GM12878 (cell line): ENCODE data around the gene AGBL4. TPM values are rescaled to one million over a fixed set of nuclear protein-coding genes. Genes with fewer than 3 reads are reported as not detected.

Source experiments
- ATAC-seq: fragments of 200-7000 bp; cut with Tn5 transposase; 3 replicates; pipeline ENCODE4 v1.9.1; 2020; ENCODE audit warnings: mild to moderate bottlenecking, moderate library complexity
- BruUV-seq: library from RNA; stranded (reverse); fragments of 400-500 nt; replicated peaks from 2 replicates; lab custom pipeline; 2021; lab: Mats Ljungman, UMichigan
- CTCF ChIA-PET: fragments of 300-600 bp; sonication (Branson Sonifier 250); formaldehyde crosslinking; extraction: SDS; loops from one replicate; lab custom pipeline; 2021; ENCODE audit warnings: inconsistent platforms; lab: Yijun Ruan, JAX
- POLR2A ChIA-PET: fragments of 350-600 bp; formaldehyde crosslinking; extraction: SDS; loops from one replicate; lab custom pipeline; 2021; ENCODE audit warnings: inconsistent platforms; lab: Charles Lee
- RAD21 ChIA-PET: fragments of 300-600 bp; sonication (Branson Sonifier 250); formaldehyde crosslinking; loops from one replicate; lab custom pipeline; 2023; ENCODE audit warnings: antibody characterized with exemption; ENCODE audit not compliant: unreplicated experiment; lab: Charles Lee
- SMC1A ChIA-PET: fragments of 300-600 bp; sonication (Branson Sonifier 250); formaldehyde crosslinking; loops from one replicate; lab custom pipeline; 2023; ENCODE audit not compliant: unreplicated experiment, uncharacterized antibody; lab: Charles Lee
- DNase-seq: peaks from one replicate; pipeline ENCODE4 v3.0.0-alpha.2; 2011; ENCODE audit warnings: low read depth, low spot score
- FAIRE-seq: peaks from 3 replicates; lab custom pipeline; 2011; peaks lifted over from hg19 to GRCh38; lab: Jason Lieb, UNC
- H2AFZ ChIP-seq: 2 replicates; pipeline ENCODE4 v1.6.0; 2011; ENCODE audit warnings: low read depth, low read length, control low read depth; ENCODE audit not compliant: control insufficient read depth
- H3K27ac ChIP-seq: 2 replicates; pipeline ENCODE4 v1.5.1; 2011; ENCODE audit warnings: control low read depth; ENCODE audit not compliant: control insufficient read depth, insufficient read depth
- H3K27me3 ChIP-seq, 2 experiments: replicated peaks in 1 of 2; 2 replicates each; pipeline versions ENCODE4 v1.6.0 to v1.6.1; 2011; ENCODE audit warnings: low read length in 1 of 2; ENCODE audit not compliant: control insufficient read depth in 2 of 2, insufficient read depth in 2 of 2
- H3K36me3 ChIP-seq, 2 experiments: 2 replicates each; pipeline ENCODE4 v1.5.1; 2011; ENCODE audit warnings: low read length in 1 of 2; ENCODE audit not compliant: control insufficient read depth in 2 of 2, insufficient read depth in 2 of 2
- H3K4me1 ChIP-seq: 2 replicates; pipeline ENCODE4 v1.6.1; 2011; ENCODE audit warnings: mild to moderate bottlenecking, low read length, moderate library complexity, mixed read lengths; ENCODE audit not compliant: control insufficient read depth, insufficient read depth
- H3K4me2 ChIP-seq: 2 replicates; pipeline ENCODE4 v1.6.0; 2011; ENCODE audit warnings: control low read depth; ENCODE audit not compliant: control insufficient read depth, insufficient read depth
- H3K4me3 ChIP-seq: fragments of 200-600 bp; sonication (generic); 2 replicates; pipeline ENCODE4 v1.5.1; 2016
- H3K79me2 ChIP-seq: 2 replicates; pipeline ENCODE4 v1.6.0; 2011; ENCODE audit warnings: low read length; ENCODE audit not compliant: control insufficient read depth, insufficient read depth
- H3K9ac ChIP-seq: 2 replicates; pipeline ENCODE4 v1.8.0; 2011; ENCODE audit warnings: low read length, control low read depth, mixed read lengths; ENCODE audit not compliant: control insufficient read depth, insufficient read depth
- H3K9me3 ChIP-seq: replicated peaks from 3 replicates; pipeline ENCODE4 v1.5.1; 2011; ENCODE audit warnings: mild to moderate bottlenecking, low read length; ENCODE audit not compliant: control insufficient read depth, insufficient read depth
- H4K20me1 ChIP-seq: 2 replicates; pipeline ENCODE4 v1.6.0; 2011; ENCODE audit not compliant: control insufficient read depth, insufficient read depth
- EGR1 ChIP-seq, 2 experiments: IDR thresholded peaks; 1 replicate in 1 of 2; 2 replicates in 1 of 2; pipeline ENCODE4 v1.6.1; 2011 to 2012; ENCODE audit warnings: low read depth in 2 of 2, low read length in 2 of 2, borderline replicate concordance in 1 of 2, mild to moderate bottlenecking in 1 of 2, moderate library complexity in 1 of 2
- ESRRA ChIP-seq: IDR thresholded peaks from 2 replicates; pipeline ENCODE4 v1.6.1; 2012; ENCODE audit warnings: mild to moderate bottlenecking, low read length, improper control_type of control experiment
- FOXK2 ChIP-seq: fragments of 450-650 bp; IDR thresholded peaks from 2 replicates; pipeline ENCODE4 v1.6.1; 2017; ENCODE audit warnings: mild to moderate bottlenecking, moderate library complexity
- HDAC6 ChIP-seq: fragments of 200-600 bp; sonication (generic); IDR thresholded peaks from one replicate; pipeline ENCODE4 v1.8.0; 2017; ENCODE audit warnings: antibody characterized with exemption; ENCODE audit not compliant: unreplicated experiment
- MEF2A ChIP-seq: IDR thresholded peaks from 2 replicates; pipeline ENCODE4 v1.6.1; 2011; ENCODE audit warnings: low read depth, mild to moderate bottlenecking, low read length, moderate library complexity; ENCODE audit not compliant: insufficient read depth
- MLLT1 ChIP-seq: fragments of 450-650 bp; IDR thresholded peaks from 2 replicates; pipeline ENCODE4 v1.6.1; 2016; ENCODE audit warnings: mild to moderate bottlenecking
- PAX5 ChIP-seq: IDR thresholded peaks from 2 replicates; pipeline ENCODE4 v1.6.1; 2011; ENCODE audit warnings: low read depth, low read length, borderline replicate concordance
- PBX3 ChIP-seq: IDR thresholded peaks from 2 replicates; pipeline ENCODE4 v1.6.1; 2011; ENCODE audit warnings: mild to moderate bottlenecking, low read depth, low read length, moderate library complexity; ENCODE audit not compliant: insufficient replicate concordance
- POLR2AphosphoS5 ChIP-seq: IDR thresholded peaks from 2 replicates; pipeline ENCODE4 v1.6.1; 2011; ENCODE audit warnings: mild to moderate bottlenecking, low read length, inconsistent platforms
- RAD51 ChIP-seq: fragments of 450-650 bp; IDR thresholded peaks from 2 replicates; pipeline ENCODE4 v1.6.1; 2016; ENCODE audit warnings: moderate library complexity, mild to moderate bottlenecking, inconsistent platforms
- REST ChIP-seq: IDR thresholded peaks from 2 replicates; pipeline ENCODE4 v1.6.1; 2012; ENCODE audit warnings: mild to moderate bottlenecking, low read depth, low read length
- SP1 ChIP-seq: IDR thresholded peaks from one replicate; pipeline ENCODE4 v1.6.1; 2011; ENCODE audit warnings: low read depth, low read length
- SREBF2 ChIP-seq: IDR thresholded peaks from 2 replicates; pipeline ENCODE4 v1.6.1; 2012; ENCODE audit warnings: mild to moderate bottlenecking, low read length
- ZNF622 ChIP-seq: fragments of 450-650 bp; IDR thresholded peaks from 2 replicates; pipeline ENCODE4 v1.6.1; 2017; ENCODE audit warnings: mild to moderate bottlenecking, inconsistent platforms
- WGBS: methylation state at CpG from one replicate; pipeline ENCODE4 v1.1.6; 2016; ENCODE audit warnings: low lambda C conversion rate; ENCODE audit not compliant: insufficient replicate concordance, insufficient coverage; ENCODE audit errors: missing lambda C conversion rate; 5-methylcytosine and 5-hydroxymethylcytosine counted together
- in situ Hi-C: fragments of 300-500 bp; cut with MboI; formaldehyde crosslinking; loops from 9 replicates; pipeline ENCODE4 v1.14.3; 2018; ENCODE audit warnings: mixed read lengths
- intact Hi-C: fragments of 100-400 bp; cut with micrococcal nuclease; formaldehyde crosslinking; loops from one replicate; pipeline ENCODE4 v1.14.2; 2022; ENCODE audit not compliant: unreplicated experiment
- polyA plus RNA-seq, 11 experiments: library from polyadenylated mRNA; depleted of rRNA in 4 of 11; unstranded in 6 of 11; stranded (reverse) in 5 of 11; fragments of >200 nt; fragmentation: Nextera tagmentation in 4 of 11; fragmentation: Illumina TruSeq in 1 of 11; extraction: Ambion mirVana in 4 of 11; extraction: Trizol in 1 of 11; gene quantifications; 1 replicate in 1 of 11; 2 replicates in 10 of 11; pipeline versions ENCODE4 v1.2.1 to v1.2.3, GENCODE V29; 2011 to 2016; ENCODE audit warnings: inconsistent platforms in 2 of 11, missing spikeins in 2 of 11, low read depth in 1 of 11
- total RNA-seq, 4 experiments: library from RNA; depleted of rRNA in 3 of 4; stranded (reverse); fragments of >200 nt in 3 of 4; fragmentation: Illumina TruSeq in 1 of 4; extraction: Trizol in 1 of 4; gene quantifications; 2 replicates each; pipeline versions ENCODE4 v1.2.1 to v1.2.3, GENCODE V29; 2013 to 2021

AGBL4 gene
- total and polyA plus RNA-seq, 10 of the 15 experiments (the other 5 are each of a cell fraction or from before 2014, with no cell fraction given), result 0.31 TPM; not detected in 9

GRCh38 chr1:49694251-49694827 lies 329.4 kb downstream of the AGBL4 start:
- Histone ChIP-seq H3K27ac (no peak overlapping the region), H3K36me3 (no peaks in the 10 kb centered on the region), H3K4me3 (no peak overlapping the region), H3K79me2 (no peaks in the 10 kb centered on the region), H3K27me3 (no peaks in the 10 kb centered on the region), H3K4me1 (no peaks in the 10 kb centered on the region), H4K20me1 (no peaks in the 10 kb centered on the region), H2AFZ (no peak overlapping the region), H3K4me2 (no peak overlapping the region), H3K9ac (no peak overlapping the region), H3K9me3 (no peaks in the 10 kb centered on the region)
- no peak for ATAC-seq
- in situ Hi-C loops, result no loop called here
- DNase-seq, result no peak
- no peak for FAIRE-seq
- RAD21 ChIA-PET, result no interaction called here
- WGBS, result 16% methylated on average over 4 of the region's 4 CpGs
- BruUV-seq, result no TSS peak
- CTCF ChIA-PET, result no interaction called here
- POLR2A ChIA-PET, result no interaction called here
- intact Hi-C loops, result no loop called here
- TF ChIP-seq REST (no peak), ZNF622 (no peak), RAD51 (no peak), SP1 (no peak), POLR2AphosphoS5 (no peak), FOXK2 (no peak), HDAC6 (no peak), PAX5 (no peak), MEF2A (no peak), SREBF2 (no peak), MLLT1 (no peak), ESRRA (no peak), PBX3 (no peak), EGR1 (IDR thresholded peaks at IDR 0.05; ENCODE audit: borderline replicate concordance in 1 of 2, low read depth in 2 of 2, low read length in 2 of 2) (no peak)
- SMC1A ChIA-PET, result no interaction called here
